DND-41 (cell line): ENCODE measurements around the gene EVL.

Experiments
- ATAC-seq: fragments of 200-7000 bp; cut with Tn5 transposase; 3 replicates; pipeline ENCODE4 v1.9.1; 2021; ENCODE audit warnings: low read depth; ENCODE audit not compliant: insufficient read depth
- DNase-seq: peaks from one replicate; pipeline ENCODE4 v3.0.0-alpha.2; 2020
- H2AFZ ChIP-seq: 2 replicates; pipeline ENCODE4 v1.6.0; 2012; ENCODE audit warnings: low read depth, low read length
- H3K27ac ChIP-seq: 2 replicates; pipeline ENCODE4 v1.5.1; 2012; ENCODE audit warnings: low read length, inconsistent platforms
- H3K27me3 ChIP-seq: fragments of 200-600 bp; sonication (generic); 2 replicates; pipeline ENCODE4 v1.6.0; 2012; ENCODE audit warnings: low read length, mild to moderate bottlenecking, inconsistent platforms; ENCODE audit not compliant: insufficient read depth, poor library complexity
- H3K36me3 ChIP-seq: 2 replicates; pipeline ENCODE4 v1.5.1; 2012; ENCODE audit warnings: low read length, inconsistent platforms; ENCODE audit not compliant: insufficient read depth
- H3K4me1 ChIP-seq: 2 replicates; pipeline ENCODE4 v1.5.1; 2012; ENCODE audit warnings: mild to moderate bottlenecking, low read length; ENCODE audit not compliant: insufficient read depth
- H3K4me2 ChIP-seq: 2 replicates; pipeline ENCODE4 v1.6.0; 2012; ENCODE audit warnings: mild to moderate bottlenecking, moderate library complexity, low read length, inconsistent platforms; ENCODE audit not compliant: insufficient read depth
- H3K4me3 ChIP-seq, 2 experiments: fragments of 200-600 bp in 1 of 2; shearing (Covaris generic) in 1 of 2; 2 replicates each; pipeline ENCODE4 v1.5.1; 2012 to 2016; ENCODE audit warnings: inconsistent platforms in 2 of 2, low read length in 2 of 2, mild to moderate bottlenecking in 2 of 2, low read depth in 1 of 2, moderate library complexity in 1 of 2
- H3K79me2 ChIP-seq: 2 replicates; pipeline ENCODE4 v1.6.0; 2012; ENCODE audit warnings: low read length, inconsistent platforms; ENCODE audit not compliant: insufficient read depth
- H3K9ac ChIP-seq: 2 replicates; pipeline ENCODE4 v1.6.0; 2012; ENCODE audit warnings: low read depth, mild to moderate bottlenecking, inconsistent platforms, low read length, moderate library complexity
- H3K9me3 ChIP-seq: 2 replicates; pipeline ENCODE4 v1.5.1; 2012; ENCODE audit warnings: low read length, moderate library complexity, mild to moderate bottlenecking, inconsistent platforms; ENCODE audit not compliant: insufficient read depth, severe bottlenecking
- H4K20me1 ChIP-seq: 2 replicates; pipeline ENCODE4 v1.6.0; 2012; ENCODE audit warnings: low read length; ENCODE audit not compliant: insufficient read depth
- EZH2 ChIP-seq: IDR thresholded peaks from 3 replicates; pipeline ENCODE4 v1.6.1; 2012; ENCODE audit warnings: borderline replicate concordance, low read depth, mild to moderate bottlenecking, moderate library complexity, low read length, inconsistent platforms; ENCODE audit not compliant: severe bottlenecking
- TF ChIP-seq, protein P1 (sequence below): IDR thresholded peaks from 2 replicates; pipeline ENCODE4 v1.5.1; 2012; ENCODE audit warnings: borderline replicate concordance, low read length, moderate library complexity, mild to moderate bottlenecking; ENCODE audit not compliant: poor library complexity, severe bottlenecking; ENCODE audit errors: extremely low read depth

Gene EVL

DNA sequence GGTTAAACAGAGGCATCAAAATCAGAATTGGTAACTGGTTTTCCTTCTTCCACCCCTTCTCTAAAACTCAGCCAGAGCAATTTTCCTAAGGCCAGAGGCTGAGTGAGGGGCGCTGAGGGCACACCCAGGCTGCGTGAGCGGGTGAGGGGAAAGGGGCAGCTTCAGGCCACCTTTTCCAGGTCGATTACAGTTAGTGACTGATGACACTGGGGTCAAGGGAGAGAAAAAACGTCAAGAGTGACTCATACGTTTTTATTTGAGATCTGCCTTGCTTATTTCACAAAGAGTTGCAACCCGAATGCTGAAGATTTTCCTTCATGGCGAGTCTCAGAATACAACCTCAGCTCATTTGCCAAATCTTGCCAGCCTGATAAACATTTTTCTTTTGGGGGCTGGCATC, 46.7 kb upstream of the EVL start:
- Histone ChIP-seq H3K9ac (no peak overlapping the region), H3K27ac (no peak overlapping the region; the same call in 1 of the 2 replicates), H4K20me1 (peaks cover 63% of the 10 kb centered on the region), H3K27me3 (no peaks in the 10 kb centered on the region), H3K79me2 (peaks cover 100% of the 10 kb centered on the region), H3K36me3 (0 out of 2 replicates have a peak, but pooled peaks cover 15% of the 10 kb centered on the region), H3K4me3 (no peak overlapping the region), H3K4me2 (no peak overlapping the region), H3K9me3 (no peaks in the 10 kb centered on the region), H2AFZ (no peak overlapping the region), H3K4me1 (peaks cover 18% of the 10 kb centered on the region)
- ATAC-seq (no peak), DNase-seq (no peak)
- no peak for TF ChIP-seq EZH2

DNA sequence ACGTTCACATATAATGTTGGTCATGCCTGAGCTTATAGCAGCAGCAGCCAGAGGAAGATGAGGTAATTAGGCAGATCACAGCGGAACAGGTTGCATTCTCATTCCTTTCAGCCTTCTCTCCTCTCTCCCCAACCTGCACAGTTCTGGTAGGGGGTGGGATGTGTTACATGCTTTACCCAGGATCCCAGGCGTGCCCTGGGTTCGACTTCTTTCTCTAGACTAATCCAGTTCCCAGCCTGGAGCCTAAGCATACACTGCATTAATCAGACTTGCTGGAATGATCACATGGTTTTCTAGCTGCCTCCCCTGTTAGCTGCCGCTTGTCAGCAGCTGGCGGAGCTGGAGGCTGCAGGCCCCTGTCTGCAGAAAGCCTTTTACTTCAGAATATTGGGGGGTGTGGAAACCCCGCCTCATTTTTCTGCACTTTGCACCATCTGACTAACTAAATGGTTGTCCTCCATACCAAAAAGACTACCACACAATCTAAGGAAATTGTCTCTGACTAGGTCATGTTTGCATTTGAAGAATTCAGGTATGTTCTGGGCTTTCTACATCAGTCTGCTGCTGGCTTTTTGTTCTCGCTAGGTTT, 46.0 kb upstream of the EVL start:
- TF ChIP-seq, protein P1, sequence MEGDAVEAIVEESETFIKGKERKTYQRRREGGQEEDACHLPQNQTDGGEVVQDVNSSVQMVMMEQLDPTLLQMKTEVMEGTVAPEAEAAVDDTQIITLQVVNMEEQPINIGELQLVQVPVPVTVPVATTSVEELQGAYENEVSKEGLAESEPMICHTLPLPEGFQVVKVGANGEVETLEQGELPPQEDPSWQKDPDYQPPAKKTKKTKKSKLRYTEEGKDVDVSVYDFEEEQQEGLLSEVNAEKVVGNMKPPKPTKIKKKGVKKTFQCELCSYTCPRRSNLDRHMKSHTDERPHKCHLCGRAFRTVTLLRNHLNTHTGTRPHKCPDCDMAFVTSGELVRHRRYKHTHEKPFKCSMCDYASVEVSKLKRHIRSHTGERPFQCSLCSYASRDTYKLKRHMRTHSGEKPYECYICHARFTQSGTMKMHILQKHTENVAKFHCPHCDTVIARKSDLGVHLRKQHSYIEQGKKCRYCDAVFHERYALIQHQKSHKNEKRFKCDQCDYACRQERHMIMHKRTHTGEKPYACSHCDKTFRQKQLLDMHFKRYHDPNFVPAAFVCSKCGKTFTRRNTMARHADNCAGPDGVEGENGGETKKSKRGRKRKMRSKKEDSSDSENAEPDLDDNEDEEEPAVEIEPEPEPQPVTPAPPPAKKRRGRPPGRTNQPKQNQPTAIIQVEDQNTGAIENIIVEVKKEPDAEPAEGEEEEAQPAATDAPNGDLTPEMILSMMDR = no peak
- no peak for TF ChIP-seq EZH2
- no peaks in the 10 kb centered on the region for H3K9me3 ChIP-seq
- H3K9ac ChIP-seq = no peak overlapping the region
- H3K4me3 ChIP-seq = no peak overlapping the region
- no peak overlapping the region for H3K4me2 ChIP-seq
- peak; percentile 20 for DNase-seq
- H3K79me2 ChIP-seq = peaks cover 100% of the 10 kb centered on the region
- H3K27ac ChIP-seq = 0 out of 2 replicates have a peak overlapping the region, but pooled peaks have one; percentile 16
- peaks cover 24% of the 10 kb centered on the region for H3K4me1 ChIP-seq
- ATAC-seq = peak; percentile 59
- peaks cover 63% of the 10 kb centered on the region for H4K20me1 ChIP-seq
- H3K27me3 ChIP-seq = no peaks in the 10 kb centered on the region
- no peak overlapping the region for H2AFZ ChIP-seq
- H3K36me3 ChIP-seq = 0 out of 2 replicates have a peak, but pooled peaks cover 15% of the 10 kb centered on the region

GRCh38 chr14:100020629-100021028, 44.6 kb upstream of the EVL start:
- Histone ChIP-seq H3K4me3 (no peak overlapping the region), H4K20me1 (peaks cover 64% of the 10 kb centered on the region), H3K4me1 (peaks cover 35% of the 10 kb centered on the region), H2AFZ (no peak overlapping the region), H3K4me2 (no peak overlapping the region), H3K9ac (no peak overlapping the region), H3K27me3 (no peaks in the 10 kb centered on the region), H3K9me3 (no peaks in the 10 kb centered on the region), H3K79me2 (peaks cover 100% of the 10 kb centered on the region), H3K36me3 (0 out of 2 replicates have a peak, but pooled peaks cover 9% of the 10 kb centered on the region), H3K27ac (0 out of 2 replicates have a peak overlapping the region, but pooled peaks have one; percentile 7)
- no peak for DNase-seq
- no peak for TF ChIP-seq EZH2
- TF ChIP-seq, protein P1 = no peak
- no peak for ATAC-seq

DNA sequence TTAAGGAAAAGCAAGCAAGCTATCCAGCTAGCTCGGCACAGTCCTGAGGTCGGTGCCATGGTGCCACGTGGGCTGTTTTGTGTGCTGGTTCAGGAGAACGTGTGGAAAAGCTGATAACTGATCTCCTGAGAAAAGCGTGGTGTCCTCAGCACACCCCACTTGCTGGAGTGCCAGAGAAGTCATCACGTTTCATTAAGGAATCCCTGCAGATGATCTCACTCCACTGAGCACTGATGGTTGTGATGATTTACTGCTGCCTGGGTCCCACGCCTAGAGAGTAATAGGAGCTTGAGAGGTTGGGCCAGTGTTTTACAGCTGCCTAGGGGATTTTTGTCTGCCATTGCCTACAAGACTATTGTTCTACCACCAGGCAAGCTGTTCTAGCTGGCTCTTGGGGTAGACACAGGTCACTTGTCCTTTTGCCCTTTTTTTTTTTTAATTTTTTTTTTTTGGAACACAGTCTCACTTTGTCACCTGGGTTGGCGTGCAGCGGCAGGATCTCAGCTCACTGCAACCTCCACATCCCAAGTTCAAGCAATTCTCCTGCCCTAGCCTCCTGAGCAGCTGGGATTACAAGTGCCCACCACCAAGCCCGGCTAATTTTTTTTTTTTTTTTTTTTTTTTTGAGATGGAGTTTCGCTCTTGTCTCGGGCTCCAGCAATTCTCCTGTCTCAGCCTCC, 42.3 kb upstream of the EVL start:
- no peak overlapping the region for H3K4me2 ChIP-seq
- H3K27me3 ChIP-seq = no peaks in the 10 kb centered on the region
- H4K20me1 ChIP-seq = peaks cover 65% of the 10 kb centered on the region
- H3K79me2 ChIP-seq = peaks cover 100% of the 10 kb centered on the region
- no peak overlapping the region for H3K9ac ChIP-seq
- peaks cover 43% of the 10 kb centered on the region for H3K4me1 ChIP-seq
- H3K36me3 ChIP-seq = 0 out of 2 replicates have a peak, but pooled peaks cover 2% of the 10 kb centered on the region
- TF ChIP-seq, protein P1 = no peak
- TF ChIP-seq EZH2 = no peak
- H3K4me3 ChIP-seq = no peak overlapping the region
- ATAC-seq = no peak
- no peak for DNase-seq
- H3K9me3 ChIP-seq = no peaks in the 10 kb centered on the region
- no peak overlapping the region for H2AFZ ChIP-seq
- peak overlapping the region; percentile 51 for H3K27ac ChIP-seq
